HL-60 (cell line): ENCODE data around the gene PPP2R2D.

Source experiments
- POLR2AphosphoS5 ChIP-seq: IDR thresholded peaks from 2 replicates; pipeline ENCODE4 v1.6.1; 2012; ENCODE audit warnings: low read depth
- SPI1 ChIP-seq: IDR thresholded peaks from 2 replicates; pipeline ENCODE4 v1.6.1; 2012; ENCODE audit warnings: low read depth, mild to moderate bottlenecking, borderline replicate concordance
- TF ChIP-seq, protein P1 (sequence below): IDR thresholded peaks from one replicate; pipeline ENCODE4 v1.5.1; 2011; ENCODE audit warnings: low read length, control low read depth, inconsistent platforms; ENCODE audit not compliant: insufficient read depth
- TF ChIP-seq, protein P2 (sequence below): IDR thresholded peaks from 2 replicates; pipeline ENCODE4 v1.6.1; 2012; ENCODE audit warnings: low read depth; ENCODE audit not compliant: insufficient replicate concordance

DNA sequence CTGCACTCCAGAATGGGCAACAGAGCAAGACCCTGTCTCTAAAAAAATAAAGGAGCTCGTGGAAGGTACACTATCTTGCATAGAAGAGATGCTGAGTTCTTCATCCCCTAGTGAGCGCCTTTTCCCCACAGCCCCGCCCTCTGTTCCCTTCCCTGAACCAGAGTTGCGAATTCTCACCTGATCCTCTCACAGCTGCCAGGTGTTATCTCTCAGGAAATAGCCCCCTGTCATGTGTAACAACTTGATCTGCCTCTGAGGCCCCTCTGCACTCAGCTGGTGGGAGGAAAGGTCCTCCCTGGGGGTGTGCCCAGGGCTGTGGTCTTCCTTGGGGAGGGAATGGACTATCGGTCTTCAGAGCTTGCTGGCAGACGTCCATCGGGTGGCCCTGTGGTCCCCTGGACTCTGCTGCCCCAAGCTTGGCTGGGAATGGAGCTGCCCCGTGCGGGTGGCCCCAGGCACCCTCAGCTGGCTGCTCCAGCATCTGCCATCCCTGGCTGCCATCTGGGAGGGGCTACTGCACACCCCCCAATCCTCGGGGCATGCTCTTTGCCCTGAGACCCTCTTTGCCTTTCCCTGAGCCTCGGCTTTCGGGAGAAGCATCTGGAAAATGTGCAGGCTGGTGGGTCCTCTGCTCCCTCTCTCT, 102.6 kb downstream of the PPP2R2D start:
- TF ChIP-seq, protein P1, sequence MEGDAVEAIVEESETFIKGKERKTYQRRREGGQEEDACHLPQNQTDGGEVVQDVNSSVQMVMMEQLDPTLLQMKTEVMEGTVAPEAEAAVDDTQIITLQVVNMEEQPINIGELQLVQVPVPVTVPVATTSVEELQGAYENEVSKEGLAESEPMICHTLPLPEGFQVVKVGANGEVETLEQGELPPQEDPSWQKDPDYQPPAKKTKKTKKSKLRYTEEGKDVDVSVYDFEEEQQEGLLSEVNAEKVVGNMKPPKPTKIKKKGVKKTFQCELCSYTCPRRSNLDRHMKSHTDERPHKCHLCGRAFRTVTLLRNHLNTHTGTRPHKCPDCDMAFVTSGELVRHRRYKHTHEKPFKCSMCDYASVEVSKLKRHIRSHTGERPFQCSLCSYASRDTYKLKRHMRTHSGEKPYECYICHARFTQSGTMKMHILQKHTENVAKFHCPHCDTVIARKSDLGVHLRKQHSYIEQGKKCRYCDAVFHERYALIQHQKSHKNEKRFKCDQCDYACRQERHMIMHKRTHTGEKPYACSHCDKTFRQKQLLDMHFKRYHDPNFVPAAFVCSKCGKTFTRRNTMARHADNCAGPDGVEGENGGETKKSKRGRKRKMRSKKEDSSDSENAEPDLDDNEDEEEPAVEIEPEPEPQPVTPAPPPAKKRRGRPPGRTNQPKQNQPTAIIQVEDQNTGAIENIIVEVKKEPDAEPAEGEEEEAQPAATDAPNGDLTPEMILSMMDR, result no peak
- TF ChIP-seq SPI1 (no peak), POLR2AphosphoS5 (no peak)
- TF ChIP-seq, protein P2, sequence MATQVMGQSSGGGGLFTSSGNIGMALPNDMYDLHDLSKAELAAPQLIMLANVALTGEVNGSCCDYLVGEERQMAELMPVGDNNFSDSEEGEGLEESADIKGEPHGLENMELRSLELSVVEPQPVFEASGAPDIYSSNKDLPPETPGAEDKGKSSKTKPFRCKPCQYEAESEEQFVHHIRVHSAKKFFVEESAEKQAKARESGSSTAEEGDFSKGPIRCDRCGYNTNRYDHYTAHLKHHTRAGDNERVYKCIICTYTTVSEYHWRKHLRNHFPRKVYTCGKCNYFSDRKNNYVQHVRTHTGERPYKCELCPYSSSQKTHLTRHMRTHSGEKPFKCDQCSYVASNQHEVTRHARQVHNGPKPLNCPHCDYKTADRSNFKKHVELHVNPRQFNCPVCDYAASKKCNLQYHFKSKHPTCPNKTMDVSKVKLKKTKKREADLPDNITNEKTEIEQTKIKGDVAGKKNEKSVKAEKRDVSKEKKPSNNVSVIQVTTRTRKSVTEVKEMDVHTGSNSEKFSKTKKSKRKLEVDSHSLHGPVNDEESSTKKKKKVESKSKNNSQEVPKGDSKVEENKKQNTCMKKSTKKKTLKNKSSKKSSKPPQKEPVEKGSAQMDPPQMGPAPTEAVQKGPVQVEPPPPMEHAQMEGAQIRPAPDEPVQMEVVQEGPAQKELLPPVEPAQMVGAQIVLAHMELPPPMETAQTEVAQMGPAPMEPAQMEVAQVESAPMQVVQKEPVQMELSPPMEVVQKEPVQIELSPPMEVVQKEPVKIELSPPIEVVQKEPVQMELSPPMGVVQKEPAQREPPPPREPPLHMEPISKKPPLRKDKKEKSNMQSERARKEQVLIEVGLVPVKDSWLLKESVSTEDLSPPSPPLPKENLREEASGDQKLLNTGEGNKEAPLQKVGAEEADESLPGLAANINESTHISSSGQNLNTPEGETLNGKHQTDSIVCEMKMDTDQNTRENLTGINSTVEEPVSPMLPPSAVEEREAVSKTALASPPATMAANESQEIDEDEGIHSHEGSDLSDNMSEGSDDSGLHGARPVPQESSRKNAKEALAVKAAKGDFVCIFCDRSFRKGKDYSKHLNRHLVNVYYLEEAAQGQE, result no peak
